ENCODE results near the gene CRTC2.

CRTC2 gene

DNA sequence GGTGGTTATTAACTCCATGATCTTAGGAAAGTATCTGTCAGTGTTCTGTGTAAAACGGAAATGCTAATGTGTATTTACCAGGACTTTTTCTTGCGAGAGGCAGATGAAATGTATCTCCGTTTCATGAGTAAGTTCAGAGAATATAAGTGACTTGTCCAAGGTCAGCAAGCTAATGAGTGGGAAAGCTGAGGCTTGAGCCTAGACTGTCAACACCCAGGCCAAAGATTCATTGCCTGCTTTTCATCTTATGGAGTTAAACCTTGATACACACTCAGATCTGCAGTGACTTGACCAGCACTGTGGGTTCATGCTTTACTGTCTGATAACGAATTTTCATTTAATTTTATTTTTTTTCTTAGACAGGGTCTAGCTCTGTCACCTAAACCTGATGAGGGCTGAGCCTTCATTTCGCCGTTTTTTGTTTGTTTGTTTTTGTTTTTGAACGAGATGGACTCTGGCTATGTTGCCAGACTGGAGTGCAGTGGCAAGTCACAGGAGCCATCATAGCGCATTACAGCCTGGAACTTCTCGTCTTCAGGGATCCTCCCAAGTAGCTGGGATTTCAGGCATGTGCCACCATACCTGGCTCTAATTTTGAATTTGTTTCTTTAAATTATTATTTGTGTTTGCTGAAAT is 20.0 kb upstream of the CRTC2 start:
- H3K14ac ChIP-seq (ENCODE audit: low read length in 2 of 2), result no peak overlapping the region
- no peak overlapping the region for H2AK5ac ChIP-seq (ENCODE audit: low read length, severe bottlenecking)
- no peak overlapping the region for H4K91ac ChIP-seq (ENCODE audit: low read length)
- H3K18ac ChIP-seq (ENCODE audit: low read depth in 1 of 2, low read length in 2 of 2), result no peak overlapping the region
- H3K36me3 ChIP-seq (ENCODE audit: control insufficient read depth in 1 of 2, insufficient read depth in 2 of 2, low read depth in 1 of 2, low read length in 2 of 2), result peaks cover 45 to 74% of the 10 kb centered on the region in 2 experiments
- no peak overlapping the region for H4K8ac ChIP-seq (ENCODE audit: low read length)
- no peaks in the 10 kb centered on the region for H3K27me3 ChIP-seq (ENCODE audit: control insufficient read depth in 1 of 2, insufficient read depth in 1 of 2, low read length in 2 of 2)
- no peak for DNase-seq
- no peak overlapping the region for H2BK5ac ChIP-seq (ENCODE audit: low read depth, low read length, poor library complexity, severe bottlenecking)
- H2BK15ac ChIP-seq (ENCODE audit: low read depth, poor library complexity, severe bottlenecking), result no peak overlapping the region
- no peak overlapping the region for H3K27ac ChIP-seq (ENCODE audit: low read length, poor library complexity, severe bottlenecking)
- peaks cover 14% of the 10 kb centered on the region for H3K79me1 ChIP-seq (replicated peaks; ENCODE audit: low read length, poor library complexity, severe bottlenecking)
- H3K9me3 ChIP-seq (ENCODE audit: control insufficient read depth, low read length), result no peaks in the 10 kb centered on the region
- H3K9ac ChIP-seq (ENCODE audit: low read length), result peak overlapping the region; percentile 96
- H3K4ac ChIP-seq (ENCODE audit: low read depth in 1 of 2, low read length in 2 of 2), result no peak overlapping the region
- peaks cover 5% of the 10 kb centered on the region for H3K4me1 ChIP-seq (ENCODE audit: control insufficient read depth, insufficient read depth, low read depth, low read length)
- no peak overlapping the region for H3K23ac ChIP-seq (ENCODE audit: low read length in 2 of 2)
- WGBS, result 86% methylated on average over 9 of the region's 9 CpGs
- H2BK120ac ChIP-seq (ENCODE audit: low read depth, low read length), result no peak overlapping the region
- H3K4me2 ChIP-seq (ENCODE audit: low read length, poor library complexity, severe bottlenecking), result no peak overlapping the region
- no peak overlapping the region for H2BK12ac ChIP-seq (ENCODE audit: low read length in 2 of 2)
- H3K4me3 ChIP-seq (ENCODE audit: insufficient read depth in 1 of 2, low read depth in 1 of 2, low read length in 2 of 2), result peak overlapping the region in 1 of 2 experiments; percentile 94
- no peak overlapping the region for H2AFZ ChIP-seq (ENCODE audit: low read depth, low read length)

- Histone ChIP-seq H3K79me1 (replicated peaks; ENCODE audit: low read length, poor library complexity, severe bottlenecking) (peaks cover 11% of the 10 kb centered on the region), H3K27me3 (ENCODE audit: control insufficient read depth in 1 of 2, insufficient read depth in 1 of 2, low read length in 2 of 2) (no peaks in the 10 kb centered on the region), H2AFZ (ENCODE audit: low read depth, low read length) (peak within 1 kb of the TSS; percentile 74), H3K9me3 (ENCODE audit: control insufficient read depth, low read length) (no peaks in the 10 kb centered on the region), H3K18ac (ENCODE audit: low read depth in 1 of 2, low read length in 2 of 2) (peak within 1 kb of the TSS; percentile 34 to 90), H4K8ac (ENCODE audit: low read length) (peak within 1 kb of the TSS; percentile 0), H2AK5ac (ENCODE audit: low read length, severe bottlenecking) (no peak within 1 kb of the TSS), H2BK12ac (ENCODE audit: low read length in 2 of 2) (peak within 1 kb of the TSS in 1 of 2 experiments; percentile 6), H3K4me2 (ENCODE audit: low read length, poor library complexity, severe bottlenecking) (peak within 1 kb of the TSS; percentile 91), H2BK120ac (ENCODE audit: low read depth, low read length) (peak within 1 kb of the TSS; percentile 39), H2BK15ac (ENCODE audit: low read depth, poor library complexity, severe bottlenecking) (no peak within 1 kb of the TSS), H3K14ac (ENCODE audit: low read length in 2 of 2) (peak within 1 kb of the TSS in 1 of 2 experiments; percentile 50), H3K4me1 (ENCODE audit: control insufficient read depth, insufficient read depth, low read depth, low read length) (peaks cover 5% of the 10 kb centered on the region), H3K23ac (ENCODE audit: low read length in 2 of 2) (peak within 1 kb of the TSS in 1 of 2 experiments; percentile 91), H4K91ac (ENCODE audit: low read length) (no peak within 1 kb of the TSS), H3K4me3 (ENCODE audit: insufficient read depth in 1 of 2, low read depth in 1 of 2, low read length in 2 of 2) (peak within 1 kb of the TSS; percentile 61 to 94), H3K36me3 (ENCODE audit: control insufficient read depth in 1 of 2, insufficient read depth in 2 of 2, low read depth in 1 of 2, low read length in 2 of 2) (peaks cover 45 to 74% of the 10 kb centered on the region in 2 experiments), H2BK5ac (ENCODE audit: low read depth, low read length, poor library complexity, severe bottlenecking) (no peak within 1 kb of the TSS), H3K9ac (ENCODE audit: low read length) (peak within 1 kb of the TSS; percentile 96), H3K27ac (ENCODE audit: low read length, poor library complexity, severe bottlenecking) (peak within 1 kb of the TSS; percentile 13), H3K4ac (ENCODE audit: low read depth in 1 of 2, low read length in 2 of 2) (peak within 1 kb of the TSS; percentile 3 to 45)
- DNase-seq, result peak; percentile 86
- WGBS, result under 1% methylated on average over 73 of the region's 75 CpGs
Observed at GRCh38 chr1:153977250-153978240, 19.1 kb upstream of the CRTC2 start, which contains the start of gene JTB. Gene JTB (minus strand): TSS chr1:153977674. CDS start chr1:153977252, 422 bp downstream.

- peak overlapping the region; percentile 91 for H3K4me2 ChIP-seq (ENCODE audit: low read length, poor library complexity, severe bottlenecking)
- peaks cover 39 to 67% of the 10 kb centered on the region in 2 experiments for H3K36me3 ChIP-seq (ENCODE audit: control insufficient read depth in 1 of 2, insufficient read depth in 2 of 2, low read depth in 1 of 2, low read length in 2 of 2)
- H3K27ac ChIP-seq (ENCODE audit: low read length, poor library complexity, severe bottlenecking), result no peak overlapping the region
- H3K23ac ChIP-seq (ENCODE audit: low read length in 2 of 2), result peak overlapping the region in 1 of 2 experiments; percentile 81
- H3K4me3 ChIP-seq (ENCODE audit: insufficient read depth in 1 of 2, low read depth in 1 of 2, low read length in 2 of 2), result peak overlapping the region; percentile 61 to 94
- H3K79me1 ChIP-seq (replicated peaks; ENCODE audit: low read length, poor library complexity, severe bottlenecking), result peaks cover 7% of the 10 kb centered on the region
- DNase-seq, result no peak
- no peak overlapping the region for H4K91ac ChIP-seq (ENCODE audit: low read length)
- H2BK5ac ChIP-seq (ENCODE audit: low read depth, low read length, poor library complexity, severe bottlenecking), result no peak overlapping the region
- peak overlapping the region in 1 of 2 experiments; percentile 6 for H2BK12ac ChIP-seq (ENCODE audit: low read length in 2 of 2)
- H3K14ac ChIP-seq (ENCODE audit: low read length in 2 of 2), result peak overlapping the region in 1 of 2 experiments; percentile 50
- H3K4me1 ChIP-seq (ENCODE audit: control insufficient read depth, insufficient read depth, low read depth, low read length), result peaks cover 5% of the 10 kb centered on the region
- H3K9me3 ChIP-seq (ENCODE audit: control insufficient read depth, low read length), result no peaks in the 10 kb centered on the region
- peak overlapping the region; percentile 1 to 90 for H3K18ac ChIP-seq (ENCODE audit: low read depth in 1 of 2, low read length in 2 of 2)
- peak overlapping the region; percentile 0 for H4K8ac ChIP-seq (ENCODE audit: low read length)
- peak overlapping the region; percentile 3 to 42 for H3K4ac ChIP-seq (ENCODE audit: low read depth in 1 of 2, low read length in 2 of 2)
- H2BK15ac ChIP-seq (ENCODE audit: low read depth, poor library complexity, severe bottlenecking), result no peak overlapping the region
- no peak overlapping the region for H2BK120ac ChIP-seq (ENCODE audit: low read depth, low read length)
- WGBS, result 2% methylated on average over 13 of the region's 16 CpGs
- no peak overlapping the region for H2AK5ac ChIP-seq (ENCODE audit: low read length, severe bottlenecking)
- no peaks in the 10 kb centered on the region for H3K27me3 ChIP-seq (ENCODE audit: control insufficient read depth in 1 of 2, insufficient read depth in 1 of 2, low read length in 2 of 2)
- no peak overlapping the region for H2AFZ ChIP-seq (ENCODE audit: low read depth, low read length)
- peak overlapping the region; percentile 96 for H3K9ac ChIP-seq (ENCODE audit: low read length)
Observed at GRCh38 chr1:153976819-153977249, 18.4 kb upstream of the CRTC2 start.

DNA sequence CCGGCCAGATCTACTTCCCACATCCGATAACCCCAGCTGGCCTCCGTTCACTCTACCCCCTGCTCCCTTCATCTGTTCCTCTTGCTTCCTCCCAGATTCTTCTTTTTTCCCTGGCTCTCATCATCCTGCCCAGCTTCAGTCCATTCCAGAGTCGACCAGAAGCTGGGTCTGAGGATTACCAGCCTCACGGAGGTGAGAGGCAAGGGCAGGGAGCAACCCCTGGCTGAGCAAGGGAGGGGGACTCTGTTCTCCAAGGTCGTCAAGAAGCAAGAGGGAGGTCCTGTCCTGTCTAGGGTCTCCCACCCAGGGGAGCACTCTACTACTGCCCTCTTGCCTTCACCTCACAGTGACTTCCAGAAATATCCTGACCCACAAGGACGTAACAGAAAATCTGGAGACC is 15.1 kb upstream of the CRTC2 start:
- peaks cover 25 to 38% of the 10 kb centered on the region in 2 experiments for H3K36me3 ChIP-seq (ENCODE audit: control insufficient read depth in 1 of 2, insufficient read depth in 2 of 2, low read depth in 1 of 2, low read length in 2 of 2)
- H2BK12ac ChIP-seq (ENCODE audit: low read length in 2 of 2), result no peak overlapping the region
- no peak overlapping the region for H3K27ac ChIP-seq (ENCODE audit: low read length, poor library complexity, severe bottlenecking)
- H4K8ac ChIP-seq (ENCODE audit: low read length), result no peak overlapping the region
- WGBS, result 93% methylated on average over 6 of the region's 7 CpGs
- no peak overlapping the region for H2BK5ac ChIP-seq (ENCODE audit: low read depth, low read length, poor library complexity, severe bottlenecking)
- no peak overlapping the region for H3K18ac ChIP-seq (ENCODE audit: low read depth in 1 of 2, low read length in 2 of 2)
- H2AFZ ChIP-seq (ENCODE audit: low read depth, low read length), result no peak overlapping the region
- H3K79me1 ChIP-seq (replicated peaks; ENCODE audit: low read length, poor library complexity, severe bottlenecking), result peaks cover 8% of the 10 kb centered on the region
- no peak overlapping the region for H4K91ac ChIP-seq (ENCODE audit: low read length)
- H3K27me3 ChIP-seq (ENCODE audit: control insufficient read depth in 1 of 2, insufficient read depth in 1 of 2, low read length in 2 of 2), result no peaks in the 10 kb centered on the region
- no peak overlapping the region for H3K9ac ChIP-seq (ENCODE audit: low read length)
- no peak overlapping the region for H3K14ac ChIP-seq (ENCODE audit: low read length in 2 of 2)
- H2BK120ac ChIP-seq (ENCODE audit: low read depth, low read length), result no peak overlapping the region
- H3K4me2 ChIP-seq (ENCODE audit: low read length, poor library complexity, severe bottlenecking), result no peak overlapping the region
- H3K4me1 ChIP-seq (ENCODE audit: control insufficient read depth, insufficient read depth, low read depth, low read length), result peaks cover 8% of the 10 kb centered on the region
- no peak overlapping the region for H3K4me3 ChIP-seq (ENCODE audit: insufficient read depth in 1 of 2, low read depth in 1 of 2, low read length in 2 of 2)
- no peaks in the 10 kb centered on the region for H3K9me3 ChIP-seq (ENCODE audit: control insufficient read depth, low read length)
- H3K4ac ChIP-seq (ENCODE audit: low read depth in 1 of 2, low read length in 2 of 2), result no peak overlapping the region
- no peak overlapping the region for H2AK5ac ChIP-seq (ENCODE audit: low read length, severe bottlenecking)
- no peak for DNase-seq
- no peak overlapping the region for H2BK15ac ChIP-seq (ENCODE audit: low read depth, poor library complexity, severe bottlenecking)
- H3K23ac ChIP-seq (ENCODE audit: low read length in 2 of 2), result no peak overlapping the region
